MM.1S (cell line): ENCODE data around the gene CGN.

Experiments used
- DNase-seq: peaks from one replicate; pipeline ENCODE4 v3.0.0-alpha.2; 2015
- H2AFZ ChIP-seq: fragments of 300-600 bp; sonication (generic); 2 replicates; pipeline ENCODE4 v1.6.0; 2016; ENCODE audit warnings: antibody characterized with exemption, low read length
- H3F3A ChIP-seq: fragments of 300-600 bp; sonication (generic); 2 replicates; pipeline ENCODE4 v1.6.1; 2016; ENCODE audit warnings: mild to moderate bottlenecking, antibody characterized with exemption, low read length, moderate library complexity, mixed read lengths; ENCODE audit not compliant: insufficient read depth
- H3K27ac ChIP-seq: fragments of 300-600 bp; sonication (generic); 2 replicates; pipeline ENCODE4 v1.5.1; 2016; ENCODE audit warnings: mild to moderate bottlenecking, low read length
- H3K27me3 ChIP-seq: fragments of 300-600 bp; sonication (generic); replicated peaks from 2 replicates; pipeline ENCODE4 v1.6.0; 2016; ENCODE audit warnings: low read length; ENCODE audit not compliant: insufficient read depth
- H3K36me3 ChIP-seq: fragments of 300-600 bp; sonication (generic); replicated peaks from 2 replicates; pipeline ENCODE4 v1.6.1; 2016; ENCODE audit warnings: mild to moderate bottlenecking, low read length, mixed read lengths; ENCODE audit not compliant: insufficient read depth
- H3K4me1 ChIP-seq: fragments of 300-600 bp; sonication (generic); 2 replicates; pipeline ENCODE4 v1.6.1; 2016; ENCODE audit warnings: low read length, mixed read lengths
- H3K4me2 ChIP-seq: fragments of 300-600 bp; sonication (generic); 2 replicates; pipeline ENCODE4 v1.6.0; 2016; ENCODE audit warnings: low read depth, low read length
- H3K4me3 ChIP-seq: fragments of 300-600 bp; sonication (generic); 2 replicates; pipeline ENCODE4 v1.5.1; 2016; ENCODE audit warnings: low read length, mixed read lengths
- H3K79me2 ChIP-seq: fragments of 300-600 bp; sonication (generic); 2 replicates; pipeline ENCODE4 v1.6.1; 2016; ENCODE audit warnings: mixed run types, low read length, mixed read lengths
- H3K9ac ChIP-seq: fragments of 300-600 bp; sonication (generic); 2 replicates; pipeline ENCODE4 v1.6.1; 2016; ENCODE audit warnings: low read length, mixed read lengths
- H3K9me2 ChIP-seq: fragments of 300-600 bp; sonication (generic); replicated peaks from 2 replicates; pipeline ENCODE4 v1.6.1; 2016; ENCODE audit warnings: mild to moderate bottlenecking, low read length, mixed read lengths; ENCODE audit not compliant: insufficient read depth
- H3K9me3 ChIP-seq: fragments of 300-600 bp; sonication (generic); replicated peaks from 2 replicates; pipeline ENCODE4 v1.6.1; 2016; ENCODE audit warnings: mild to moderate bottlenecking, low read length, mixed read lengths; ENCODE audit not compliant: insufficient read depth
- H4K20me1 ChIP-seq: fragments of 300-600 bp; sonication (generic); 2 replicates; pipeline ENCODE4 v1.6.1; 2016; ENCODE audit warnings: mild to moderate bottlenecking, low read length, moderate library complexity, mixed read lengths; ENCODE audit not compliant: insufficient read depth
- EZH2 ChIP-seq: fragments of 300-600 bp; sonication (generic); optimal IDR thresholded peaks from 2 replicates; pipeline ENCODE3; 2017; ENCODE audit warnings: low read depth, mild to moderate bottlenecking, antibody characterized with exemption, low read length, mixed read lengths
- EZH2phosphoT487 ChIP-seq: fragments of 300-600 bp; sonication (generic); IDR thresholded peaks from 2 replicates; pipeline ENCODE4 v1.6.1; 2018; ENCODE audit warnings: antibody characterized with exemption, low read length
- TF ChIP-seq, protein P1 (sequence below): fragments of 300-600 bp; sonication (generic); IDR thresholded peaks from 2 replicates; pipeline ENCODE4 v1.5.1; 2016; ENCODE audit warnings: antibody characterized with exemption, low read length, mixed read lengths

CGN gene

DNA sequence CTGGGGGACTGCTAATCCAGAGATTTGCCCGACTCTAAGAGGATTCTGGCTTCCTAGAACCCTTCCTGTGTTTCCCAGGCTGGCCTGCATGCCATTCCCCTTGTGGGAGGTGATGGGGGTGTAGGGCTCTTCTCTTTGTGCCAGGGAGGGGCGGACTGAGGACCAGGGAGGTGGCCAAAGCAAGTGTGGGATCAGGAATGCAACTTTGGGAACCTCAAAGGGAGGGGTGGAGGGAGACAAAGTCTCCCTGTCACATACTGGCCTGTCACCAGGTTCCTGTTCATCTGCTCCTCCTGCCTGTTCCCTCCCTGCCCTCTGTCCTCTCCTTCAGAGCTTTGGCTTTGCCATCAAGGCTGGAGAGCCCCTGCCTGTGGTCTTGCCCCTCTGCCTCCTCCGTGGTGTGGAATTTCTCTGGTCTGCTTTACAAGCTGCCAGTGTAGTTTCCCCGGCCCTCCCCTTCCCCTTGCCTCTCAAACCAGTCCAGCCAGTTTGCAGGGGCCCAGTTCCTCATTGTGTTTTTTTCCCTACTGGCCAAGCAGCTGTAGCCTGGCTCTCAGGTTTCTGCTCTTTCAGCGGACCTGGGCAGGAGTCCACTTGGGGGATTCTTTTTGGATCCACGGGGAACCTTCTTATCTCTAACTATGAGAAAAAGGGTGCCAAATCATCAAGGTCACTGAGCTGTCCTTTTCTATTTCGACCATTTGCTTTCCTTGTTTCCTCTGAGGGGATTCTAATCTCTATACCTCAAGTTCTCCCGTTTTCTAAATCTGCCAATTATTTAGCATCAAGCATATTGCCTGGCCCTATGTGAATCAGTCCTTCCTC lies 1.8 kb downstream of the CGN start:
- peak overlapping the region; percentile 93 for H3K4me2 ChIP-seq

GRCh38 chr1:151513626-151514121 lies 2.5 kb downstream of the CGN start:
- Histone ChIP-seq H3F3A (peaks cover 36% of the 10 kb centered on the region), H3K9me3 (no peaks in the 10 kb centered on the region), H3K4me3 (no peak overlapping the region), H3K4me2 (peak overlapping the region; percentile 93), H3K9me2 (no peaks in the 10 kb centered on the region), H3K36me3 (no peaks in the 10 kb centered on the region), H2AFZ (peak overlapping the region; percentile 29), H3K4me1 (peaks cover 24% of the 10 kb centered on the region), H3K79me2 (peaks cover 6% of the 10 kb centered on the region; the same call in 1 of the 2 replicates), H3K9ac (no peak overlapping the region), H4K20me1 (no peaks in the 10 kb centered on the region), H3K27me3 (0 out of 2 replicates have a peak, but pooled peaks cover 9% of the 10 kb centered on the region), H3K27ac (peak overlapping the region; percentile 9; the same call in 1 of the 2 replicates)
- TF ChIP-seq, protein P1, sequence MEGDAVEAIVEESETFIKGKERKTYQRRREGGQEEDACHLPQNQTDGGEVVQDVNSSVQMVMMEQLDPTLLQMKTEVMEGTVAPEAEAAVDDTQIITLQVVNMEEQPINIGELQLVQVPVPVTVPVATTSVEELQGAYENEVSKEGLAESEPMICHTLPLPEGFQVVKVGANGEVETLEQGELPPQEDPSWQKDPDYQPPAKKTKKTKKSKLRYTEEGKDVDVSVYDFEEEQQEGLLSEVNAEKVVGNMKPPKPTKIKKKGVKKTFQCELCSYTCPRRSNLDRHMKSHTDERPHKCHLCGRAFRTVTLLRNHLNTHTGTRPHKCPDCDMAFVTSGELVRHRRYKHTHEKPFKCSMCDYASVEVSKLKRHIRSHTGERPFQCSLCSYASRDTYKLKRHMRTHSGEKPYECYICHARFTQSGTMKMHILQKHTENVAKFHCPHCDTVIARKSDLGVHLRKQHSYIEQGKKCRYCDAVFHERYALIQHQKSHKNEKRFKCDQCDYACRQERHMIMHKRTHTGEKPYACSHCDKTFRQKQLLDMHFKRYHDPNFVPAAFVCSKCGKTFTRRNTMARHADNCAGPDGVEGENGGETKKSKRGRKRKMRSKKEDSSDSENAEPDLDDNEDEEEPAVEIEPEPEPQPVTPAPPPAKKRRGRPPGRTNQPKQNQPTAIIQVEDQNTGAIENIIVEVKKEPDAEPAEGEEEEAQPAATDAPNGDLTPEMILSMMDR, result no peak
- TF ChIP-seq EZH2phosphoT487, result no peak
- no peak for TF ChIP-seq EZH2
- no peak for DNase-seq

More for the DNA sequence above, 1.8 kb downstream of the CGN start:
- no peak overlapping the region for H3K9ac ChIP-seq
- no peaks in the 10 kb centered on the region for H3K9me2 ChIP-seq
- H3K4me1 ChIP-seq, result peaks cover 24% of the 10 kb centered on the region
- H3K27ac ChIP-seq, result peak overlapping the region; percentile 9; the same call in 1 of the 2 replicates
- H3K9me3 ChIP-seq, result no peaks in the 10 kb centered on the region
- no peaks in the 10 kb centered on the region for H3K36me3 ChIP-seq
- H3F3A ChIP-seq, result peaks cover 36% of the 10 kb centered on the region
- no peaks in the 10 kb centered on the region for H4K20me1 ChIP-seq
- peaks cover 6% of the 10 kb centered on the region; the same call in 1 of the 2 replicates for H3K79me2 ChIP-seq
- H3K4me3 ChIP-seq, result no peak overlapping the region
- TF ChIP-seq, protein P1, result no peak
- TF ChIP-seq EZH2 (no peak), EZH2phosphoT487 (no peak)
- H3K27me3 ChIP-seq, result 0 out of 2 replicates have a peak, but pooled peaks cover 9% of the 10 kb centered on the region
- H2AFZ ChIP-seq, result peak overlapping the region; percentile 29
- no peak for DNase-seq

DNA sequence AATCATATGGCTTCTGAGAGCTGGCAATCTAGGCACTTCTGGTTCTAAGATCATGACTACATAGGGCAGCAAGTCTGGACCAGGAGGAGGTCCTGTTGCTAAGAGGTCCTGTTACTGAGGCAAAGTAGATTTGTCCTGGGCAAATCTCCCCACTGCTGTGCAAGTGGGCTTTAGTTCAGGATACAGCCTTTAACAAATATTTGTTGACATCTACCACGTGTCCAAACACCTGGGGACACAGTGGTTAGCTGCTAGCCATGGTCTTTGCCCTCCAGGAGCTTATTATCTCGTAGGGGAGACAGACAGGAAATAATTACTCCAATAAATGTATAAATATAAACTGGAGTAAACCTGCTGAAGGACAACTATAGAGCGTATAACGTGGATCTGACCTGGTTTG lies 3.2 kb downstream of the CGN start:
- Histone ChIP-seq H3K4me3 (no peak overlapping the region), H3K36me3 (no peaks in the 10 kb centered on the region), H3K4me2 (no peak overlapping the region), H4K20me1 (no peaks in the 10 kb centered on the region), H2AFZ (peak overlapping the region; percentile 29; the same call in 1 of the 2 replicates), H3K27ac (no peak overlapping the region), H3K9me2 (no peaks in the 10 kb centered on the region), H3K27me3 (0 out of 2 replicates have a peak, but pooled peaks cover 9% of the 10 kb centered on the region), H3K79me2 (peaks cover 6% of the 10 kb centered on the region; the same call in 1 of the 2 replicates), H3F3A (peaks cover 36% of the 10 kb centered on the region), H3K9me3 (no peaks in the 10 kb centered on the region), H3K9ac (no peak overlapping the region), H3K4me1 (peaks cover 24% of the 10 kb centered on the region)
- TF ChIP-seq, protein P1, result no peak
- TF ChIP-seq EZH2phosphoT487, result no peak
- TF ChIP-seq EZH2, result no peak
- DNase-seq, result no peak
